ENCODE measurements around the gene PRPF6.
"Not testable (repeated sequence)": the region's sequence is repeated elsewhere in the genome, so short reads cannot be mapped to it uniquely, and the experiment has no call there.

Gene PRPF6

DNA sequence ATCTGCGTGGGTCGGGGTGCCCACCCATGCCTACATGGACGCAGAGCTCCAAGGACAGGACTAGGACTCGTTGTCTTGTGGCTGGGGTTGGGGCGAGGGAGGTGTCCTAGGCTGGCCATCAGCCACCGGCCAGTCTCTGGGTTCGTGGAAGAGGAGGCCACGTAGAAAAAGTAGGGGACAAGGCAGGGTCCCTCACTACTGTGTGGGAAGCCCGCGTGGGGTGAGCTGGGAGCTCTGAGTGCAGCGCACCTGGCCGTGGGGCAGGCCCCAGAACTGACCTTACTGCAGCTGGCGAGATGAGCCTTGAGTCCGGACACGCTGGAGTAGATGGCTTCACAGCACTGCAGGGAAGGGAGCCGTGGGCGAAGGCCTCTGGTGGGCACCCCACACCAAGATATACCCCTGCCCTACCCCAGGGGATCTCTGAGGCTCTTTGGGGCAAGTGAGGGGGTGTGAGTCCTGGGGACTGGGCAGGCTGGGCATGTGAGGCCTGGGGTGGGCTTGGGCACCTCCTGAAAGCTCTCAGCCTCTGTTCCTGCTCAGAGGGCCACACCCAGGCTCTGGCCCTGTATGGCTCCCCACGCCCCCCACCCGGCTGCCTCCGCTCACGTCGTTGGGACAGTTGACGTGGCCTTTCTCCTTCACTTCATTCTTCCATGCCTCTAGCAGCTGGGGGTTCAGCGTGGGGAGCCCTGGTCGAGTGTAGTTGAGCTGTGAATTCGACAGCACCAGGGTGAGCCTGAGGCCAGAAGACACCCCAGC, 19.1 kb upstream of the PRPF6 start:
- no peak for DNase-seq

DNA sequence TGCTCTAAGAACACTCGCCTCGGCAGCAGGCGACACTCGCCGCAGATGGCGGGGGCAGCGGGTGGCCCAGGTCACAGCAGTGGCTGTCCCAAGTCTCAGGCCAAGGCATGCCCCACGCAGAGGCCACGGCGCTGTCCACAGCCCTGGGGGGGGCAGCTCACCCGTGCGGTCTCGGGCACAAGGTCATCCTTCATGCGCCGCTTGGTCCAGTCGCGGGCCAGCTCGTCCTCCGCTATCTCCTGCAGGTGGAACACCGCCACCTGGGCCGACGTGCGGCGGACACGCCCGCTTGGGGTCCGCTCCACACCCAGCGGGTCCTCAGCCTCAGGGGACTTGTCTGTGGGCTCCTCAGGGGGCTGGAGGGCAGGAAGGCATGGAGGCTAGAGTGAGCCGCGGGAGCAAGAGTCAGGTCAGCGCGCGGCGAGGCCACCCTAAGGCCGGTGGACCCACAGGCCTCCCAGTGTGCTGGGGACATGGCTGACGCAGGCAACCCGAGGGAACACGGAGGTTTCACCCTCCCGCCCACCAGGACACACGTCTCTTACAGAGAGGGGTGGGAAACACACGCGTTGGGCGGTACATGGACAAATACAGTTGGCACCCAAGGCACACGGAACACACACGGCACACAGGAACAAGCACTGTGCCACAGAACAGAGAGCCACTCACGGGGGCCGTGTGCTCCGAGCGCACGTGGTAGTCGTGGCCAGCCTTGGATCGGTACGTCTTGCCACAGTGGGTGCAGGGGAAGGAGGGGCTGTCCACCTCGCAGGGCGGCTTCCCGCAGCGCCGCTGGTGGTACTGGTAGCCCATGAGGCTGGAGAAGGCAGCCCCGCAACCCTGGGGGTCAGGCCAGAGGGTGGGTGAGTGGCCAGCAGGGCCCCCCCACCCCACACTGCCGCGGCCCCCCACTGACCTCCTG, 18.2 kb upstream of the PRPF6 start:
- no peak for DNase-seq

DNA sequence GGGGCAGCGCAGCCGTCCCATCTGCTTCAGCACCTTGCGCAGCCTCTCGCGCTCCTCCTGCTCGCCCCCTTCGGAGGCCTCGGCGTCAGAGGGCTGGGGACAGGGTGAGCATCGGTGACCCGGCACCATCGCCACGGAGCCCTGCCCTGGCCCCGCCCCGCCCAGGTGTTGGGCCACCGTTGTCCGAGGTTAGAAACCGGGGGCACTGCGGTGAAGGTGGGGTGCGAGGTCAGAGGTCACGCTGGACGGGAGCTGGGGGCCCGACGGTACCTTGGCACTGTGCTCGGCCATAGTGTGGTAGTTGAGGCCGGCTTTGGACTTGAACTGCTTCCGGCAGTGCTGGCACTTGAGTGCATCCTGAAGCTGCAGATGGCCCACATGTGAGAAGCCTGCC, 17.6 kb upstream of the PRPF6 start:
- DNase-seq = no peak

DNA sequence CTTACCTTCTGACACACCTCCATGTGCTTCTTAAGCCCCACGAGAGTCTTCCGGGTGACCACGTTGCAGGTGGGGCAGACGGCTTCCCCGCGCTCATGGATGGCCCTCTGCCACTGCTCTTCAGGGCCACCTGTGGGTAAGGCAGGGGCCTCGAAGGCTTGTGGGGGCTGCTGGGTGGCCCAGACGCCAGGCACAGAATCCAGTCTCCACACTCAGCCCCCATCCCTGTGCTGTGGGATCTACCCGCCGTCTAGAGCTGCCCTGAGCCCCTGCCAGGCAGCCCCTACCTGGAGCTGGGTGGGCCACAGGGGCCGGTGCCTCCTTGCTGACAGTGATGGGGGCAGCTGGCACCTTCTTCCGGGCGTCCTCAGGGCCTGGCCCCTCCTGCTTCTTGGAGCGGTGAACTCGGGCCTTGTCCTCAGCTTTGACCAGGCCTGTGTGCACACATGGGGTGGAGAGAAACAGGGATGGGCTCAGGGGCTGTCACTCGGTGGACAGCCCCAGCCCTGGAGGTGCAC, 17.1 kb upstream of the PRPF6 start:
- no peak for DNase-seq

DNA sequence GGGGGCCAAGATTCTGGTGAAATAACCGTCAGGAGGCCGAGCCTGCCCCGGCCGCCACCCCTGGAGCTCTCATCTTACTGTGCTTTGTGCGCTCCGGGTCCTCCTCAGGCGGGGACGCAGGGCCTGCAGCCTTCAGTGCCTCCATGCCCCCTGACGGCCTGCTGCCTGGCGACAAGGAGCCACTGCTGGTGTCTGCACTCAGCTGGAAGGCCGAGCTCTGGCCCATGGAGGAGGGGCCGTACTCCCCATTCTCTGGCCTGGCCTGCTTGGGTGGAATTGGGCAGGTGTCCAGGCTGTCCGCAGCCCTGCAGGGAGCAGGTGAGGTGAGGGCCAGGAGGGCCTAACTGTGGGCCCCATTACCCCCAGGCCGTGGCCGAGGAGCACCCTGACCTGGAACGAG, 16.5 kb upstream of the PRPF6 start:
- DNase-seq = no peak

DNA sequence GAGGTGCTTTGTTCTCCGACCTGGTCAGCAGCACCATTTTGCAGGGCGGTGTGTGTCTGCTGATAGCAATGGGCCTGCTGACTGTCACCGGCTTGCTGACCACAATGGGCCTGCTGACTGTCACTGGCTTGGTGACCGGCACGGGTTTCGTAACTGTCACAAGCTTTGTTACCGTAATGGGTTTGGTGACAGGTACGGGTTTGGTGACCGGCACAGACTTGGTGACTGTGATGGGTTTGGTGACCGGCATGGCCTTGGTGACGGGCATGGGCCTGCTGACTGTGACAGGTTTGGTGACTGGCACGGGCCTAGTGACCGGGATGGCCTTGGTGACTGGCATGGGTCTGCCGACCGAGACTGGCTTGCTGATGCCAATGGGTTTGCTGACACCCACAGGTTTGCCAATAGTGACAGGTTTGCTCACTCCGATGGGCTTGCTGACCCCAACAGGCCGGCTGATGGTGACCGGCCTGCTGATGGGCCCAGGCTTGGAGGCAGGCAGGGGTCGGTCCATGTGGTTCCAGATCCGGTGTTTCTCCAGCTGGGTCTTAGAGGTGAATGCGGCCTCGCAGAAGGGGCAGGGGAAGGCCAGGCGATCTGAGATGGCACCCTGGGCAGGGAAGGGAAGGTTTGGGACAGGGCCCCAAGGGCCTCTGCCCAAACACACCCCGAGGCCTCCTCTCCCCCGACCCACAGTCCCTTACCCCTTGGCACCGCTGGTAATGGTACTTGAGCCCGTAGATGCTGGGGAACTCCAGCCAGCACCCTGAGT, 14.6 kb upstream of the PRPF6 start:
- no peak for DNase-seq

DNA sequence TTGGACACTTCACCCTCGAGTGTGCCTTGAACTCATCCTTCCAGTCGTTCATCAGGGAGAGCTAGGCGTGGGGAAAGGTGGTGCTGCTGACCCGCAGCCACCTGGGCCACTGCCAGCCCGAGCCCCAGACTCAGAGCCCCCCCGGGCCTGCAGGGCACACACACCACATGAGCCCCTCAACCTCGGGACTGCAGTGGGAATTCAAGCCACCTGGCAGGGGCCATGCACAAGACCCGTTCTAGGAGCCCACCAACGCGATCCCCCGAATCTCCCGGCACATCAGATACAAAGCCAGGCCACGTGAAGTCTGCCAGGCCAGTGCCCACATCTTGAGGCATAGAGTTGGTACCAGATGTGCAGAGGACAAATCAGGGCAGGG, 14.0 kb upstream of the PRPF6 start:
- no peak for DNase-seq

DNA sequence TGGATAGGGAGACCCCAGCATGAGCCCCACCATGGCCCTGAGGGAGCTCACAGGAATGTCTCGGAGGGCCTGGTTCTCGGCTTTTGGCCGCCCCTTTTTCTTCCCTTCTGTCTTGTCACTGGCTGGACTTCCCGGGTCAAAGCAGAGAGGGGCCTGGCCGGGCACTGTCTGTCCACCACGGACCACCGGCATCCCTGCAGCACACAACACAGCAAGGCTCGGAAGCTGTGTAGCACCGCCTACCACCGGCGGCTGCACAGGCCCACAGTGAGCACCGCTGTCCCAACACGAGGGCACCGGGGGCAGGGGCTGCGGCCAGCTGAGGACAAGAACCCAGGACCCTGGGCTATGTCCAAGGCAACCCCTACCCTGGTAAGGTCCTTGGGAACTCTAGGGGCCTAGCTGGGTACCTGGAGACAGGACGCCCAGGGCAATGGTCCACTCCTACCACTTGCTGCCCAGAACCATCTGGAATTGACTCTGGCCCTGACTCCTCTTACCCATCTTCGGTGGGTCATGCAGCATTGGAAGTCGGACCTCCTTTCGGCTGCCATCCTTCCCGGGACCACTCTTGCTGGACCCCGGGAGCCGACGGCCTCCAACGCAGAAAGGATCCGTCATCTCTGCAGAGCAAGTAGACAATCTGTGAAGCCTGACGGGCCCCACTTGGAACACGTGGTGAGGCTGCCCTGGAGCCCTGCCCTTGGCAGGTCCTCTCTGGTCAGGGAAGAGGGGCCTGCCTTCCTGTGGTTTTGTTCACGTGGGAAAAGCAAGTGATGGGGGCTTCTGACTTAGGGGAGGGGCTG, 13.4 kb upstream of the PRPF6 start:
- no peak for DNase-seq

DNA sequence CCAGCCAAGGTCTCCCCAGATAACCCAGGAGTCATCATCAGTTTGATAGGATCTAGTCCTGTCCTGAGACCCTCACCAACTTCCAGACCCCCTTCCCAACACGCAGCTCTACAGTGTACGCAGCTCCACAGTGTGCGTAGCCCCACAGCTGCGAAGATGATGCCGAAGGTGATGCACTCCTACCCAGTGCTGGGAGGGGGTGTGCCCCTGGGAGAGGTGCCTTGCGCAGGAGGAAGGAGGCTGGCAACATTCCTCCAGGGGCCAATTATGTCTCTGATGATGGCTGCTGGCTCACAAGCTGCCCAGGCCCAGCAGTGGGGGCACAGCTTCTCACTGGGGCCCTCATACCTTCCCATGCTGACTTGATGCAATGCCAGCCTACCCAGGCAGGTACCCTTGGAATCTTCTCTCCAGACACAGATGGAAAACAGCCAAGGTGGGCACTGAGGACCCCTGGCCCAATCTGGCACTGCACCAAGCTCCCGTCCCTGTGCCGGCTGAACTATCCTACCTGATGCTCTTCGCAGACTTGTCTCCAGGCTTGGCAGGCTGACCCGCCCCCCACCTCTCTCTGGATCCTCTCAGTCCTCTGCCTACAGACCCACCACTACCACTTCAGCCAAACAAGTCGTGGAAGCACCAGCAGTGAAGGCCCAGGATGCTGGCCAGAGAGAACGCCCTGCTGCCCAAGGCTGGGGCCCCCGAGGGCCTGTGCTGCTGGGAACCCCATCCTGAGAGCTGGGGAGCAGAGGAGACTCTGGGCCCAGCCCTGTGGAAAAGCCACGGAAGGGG, 12.6 kb upstream of the PRPF6 start:
- DNase-seq = no peak

DNA sequence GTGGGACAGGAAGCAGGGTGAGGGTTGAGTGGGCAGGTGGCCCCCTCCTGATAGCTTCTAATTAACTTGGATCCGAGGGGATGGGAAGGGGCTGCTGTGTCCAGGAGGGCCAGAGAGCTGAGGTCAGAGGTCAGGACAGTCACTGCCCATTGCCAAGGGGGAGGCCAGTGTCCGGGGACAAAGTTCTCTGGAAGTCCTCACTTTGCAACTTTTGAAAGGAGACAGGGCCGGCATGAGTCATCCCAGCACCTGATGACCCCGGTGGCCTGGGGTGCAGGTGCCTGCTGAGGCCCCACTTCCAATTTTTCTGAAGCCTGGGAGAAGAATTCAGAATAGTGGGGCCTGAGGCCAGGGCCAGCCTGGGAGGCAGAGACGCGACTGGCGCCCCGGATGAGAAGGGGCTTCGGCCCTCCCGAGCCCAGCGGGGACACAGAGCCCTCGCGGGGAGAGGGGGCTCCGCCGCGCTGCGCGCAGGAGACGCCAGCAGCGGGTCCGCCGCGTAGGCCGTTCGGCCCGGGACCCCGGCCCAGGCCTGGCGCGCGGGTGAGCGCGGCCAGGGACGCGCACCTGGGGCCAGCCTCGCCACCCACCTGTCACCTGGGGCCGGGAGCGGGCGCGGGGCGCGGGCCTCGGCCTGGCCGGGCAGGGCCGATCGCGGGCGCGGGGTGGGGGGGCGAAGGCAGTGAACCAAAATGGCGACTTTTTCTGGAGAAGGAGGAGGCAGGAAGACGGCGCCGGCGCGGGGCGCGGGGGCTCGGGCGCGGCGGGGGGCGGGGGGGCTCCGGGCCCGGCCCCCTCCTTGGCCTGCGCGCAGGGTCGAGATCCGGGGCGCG, 11.8 kb upstream of the PRPF6 start:
- DNase-seq = peak; percentile 62

DNA sequence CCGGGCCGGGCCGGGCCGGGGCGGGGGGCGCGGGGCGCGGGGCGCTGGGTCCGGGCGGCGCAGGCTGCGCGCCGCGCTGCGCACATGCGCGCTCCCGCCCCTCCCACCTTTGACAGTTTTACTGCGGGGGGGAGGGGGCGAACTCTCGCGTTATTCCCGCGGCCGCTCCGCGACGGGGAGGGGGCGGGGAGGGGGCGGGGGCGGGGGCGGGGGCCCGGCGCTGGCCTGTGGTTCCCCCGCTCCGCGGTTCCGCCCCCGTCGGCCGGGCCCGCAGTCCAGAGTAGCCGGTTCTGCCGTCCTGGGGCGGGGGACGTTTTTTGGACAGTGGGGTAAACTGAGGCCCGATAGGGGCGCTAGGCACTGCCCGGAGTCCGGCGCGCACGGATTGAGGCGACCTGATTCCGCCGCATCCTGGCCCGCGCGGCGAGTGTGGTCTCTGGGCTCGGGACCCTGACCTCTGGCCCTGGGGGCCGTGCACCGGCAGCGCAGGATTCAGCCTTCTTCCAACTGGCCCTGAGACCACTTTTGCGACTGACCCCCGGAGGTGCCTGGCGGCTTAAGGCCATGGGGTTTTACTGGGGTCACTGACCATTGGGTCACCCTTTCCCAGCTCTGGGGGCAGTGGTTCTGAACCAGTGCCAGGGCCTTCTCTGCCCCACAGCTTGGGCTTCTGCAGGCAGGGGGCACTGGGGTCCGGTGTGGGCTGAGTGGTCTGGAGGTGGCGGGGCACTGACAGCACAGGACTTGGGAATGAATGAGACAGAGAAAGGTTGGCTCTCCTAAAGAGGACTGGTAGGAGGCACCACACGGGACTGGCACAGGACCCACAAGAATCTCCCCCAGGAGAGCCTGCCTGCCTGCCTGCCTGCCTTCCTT, 10.9 kb upstream of the PRPF6 start, which contains the start of gene ZNF512B:
Gene ZNF512B, minus strand, starts transcription at position 93 of the 876 bp plus-strand sequence. CDS start 1,980 bp downstream, outside the sequence.
- DNase-seq = peak; percentile 83

DNA sequence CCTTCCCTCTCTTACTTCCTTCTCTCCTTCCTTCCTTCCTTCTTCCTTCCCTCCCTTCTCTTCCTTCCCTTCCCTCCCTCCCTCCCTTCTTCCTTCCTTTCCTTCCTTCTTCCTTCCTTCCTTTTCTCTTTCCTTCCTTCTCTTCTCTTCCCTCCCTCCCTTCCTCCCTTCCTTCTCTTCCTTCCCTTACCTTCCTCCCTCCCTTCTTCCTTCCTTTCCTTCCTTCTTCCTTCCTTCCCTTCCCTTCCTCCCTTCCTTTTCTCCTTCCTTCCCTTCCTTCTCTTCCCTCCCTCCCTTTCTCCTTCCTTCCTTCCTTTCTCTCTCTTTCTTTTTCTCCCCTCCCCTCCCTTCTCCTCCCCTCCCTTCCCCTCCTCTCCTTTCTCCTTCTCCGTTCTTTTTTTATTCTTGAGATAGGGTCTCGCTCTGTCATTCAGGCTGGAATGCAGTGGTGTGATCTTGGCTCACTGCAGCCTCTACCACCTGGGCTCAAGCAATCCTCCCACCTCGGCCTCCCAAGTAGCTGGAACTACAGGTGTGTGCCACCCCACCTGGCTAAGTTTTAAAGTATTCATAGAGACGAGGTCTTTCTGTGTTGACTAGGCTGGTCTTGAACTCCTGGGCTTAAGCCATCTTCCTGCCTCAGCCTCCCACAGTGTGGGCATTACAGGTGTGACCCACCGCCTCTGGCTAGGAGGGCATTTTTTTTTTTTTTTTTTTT, 10.1 kb upstream of the PRPF6 start:
- no peak for DNase-seq

DNA sequence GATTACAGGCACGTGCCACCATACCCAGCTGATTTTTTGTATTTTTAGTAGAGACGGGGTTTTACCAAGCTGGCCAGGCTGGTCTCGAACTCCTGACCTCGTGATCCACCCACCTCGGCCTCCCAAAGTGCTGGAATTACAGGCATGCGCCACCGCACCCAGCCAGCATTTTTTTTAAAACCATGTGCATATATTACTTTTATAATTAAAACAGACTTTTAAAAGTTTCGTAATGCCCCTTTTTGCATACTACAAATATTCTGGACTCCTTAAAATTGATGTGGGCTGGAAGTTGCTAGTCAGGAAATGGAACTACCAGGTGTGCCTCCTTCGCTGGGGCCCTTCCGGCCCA, 9.0 kb upstream of the PRPF6 start:
- DNase-seq = not testable (repeated sequence)

DNA sequence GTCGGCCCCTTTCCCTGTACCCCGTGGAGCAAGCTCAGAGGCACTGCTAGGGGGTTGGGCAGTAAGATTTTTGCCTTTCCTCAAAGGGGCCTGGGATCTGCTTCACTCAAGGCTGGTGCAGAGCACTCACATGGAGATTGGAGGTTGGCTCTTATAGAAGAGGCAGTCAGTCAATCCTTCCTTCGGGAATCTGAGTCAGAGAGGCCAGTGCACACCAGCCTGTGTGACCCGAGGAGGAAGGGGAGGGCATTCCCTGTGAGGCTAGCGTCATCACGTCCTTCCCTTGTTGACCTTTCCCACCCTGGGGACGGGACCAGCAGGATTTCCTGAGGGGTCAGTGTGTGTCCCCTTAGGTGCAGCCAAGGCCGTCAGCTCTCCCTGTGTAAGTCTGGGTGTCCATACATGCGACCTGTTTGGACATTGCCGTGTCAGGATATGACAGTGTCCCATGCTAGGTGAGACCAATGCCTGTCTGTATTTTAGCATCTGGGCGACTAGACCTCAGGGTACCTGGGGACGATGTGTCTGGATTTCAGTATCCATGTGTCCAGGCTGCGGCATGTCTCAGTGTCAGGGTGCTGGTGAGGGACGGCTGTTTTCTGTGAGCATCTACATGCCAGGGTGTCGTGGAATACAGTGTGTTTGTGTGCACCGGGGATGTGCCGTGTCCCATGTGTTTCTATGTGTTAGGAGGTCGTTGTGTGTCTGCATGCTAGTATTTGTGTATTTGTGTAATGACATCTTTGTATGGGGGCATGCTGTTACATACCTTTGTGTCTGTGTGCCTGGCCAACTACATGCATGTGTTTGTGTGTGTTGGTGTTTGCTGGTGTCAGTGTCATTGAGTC, 8.4 kb upstream of the PRPF6 start:
- no peak for DNase-seq

DNA sequence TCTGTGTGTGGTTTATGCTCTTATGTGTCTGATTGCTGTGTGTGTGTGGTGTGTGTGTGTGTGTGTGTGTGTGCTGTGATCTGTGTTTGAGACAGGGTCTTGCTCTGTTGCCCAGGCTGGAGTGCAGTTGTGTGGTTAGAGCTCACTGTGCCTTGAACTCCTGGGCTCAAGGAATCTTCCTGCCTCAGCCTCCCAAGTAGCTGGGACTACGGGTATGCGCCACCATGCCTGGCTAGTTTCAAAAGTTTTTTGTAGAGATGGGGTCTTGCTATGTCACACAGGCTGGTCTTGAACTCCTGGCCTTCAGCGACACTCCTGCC, 7.8 kb upstream of the PRPF6 start:
- DNase-seq = no peak

DNA sequence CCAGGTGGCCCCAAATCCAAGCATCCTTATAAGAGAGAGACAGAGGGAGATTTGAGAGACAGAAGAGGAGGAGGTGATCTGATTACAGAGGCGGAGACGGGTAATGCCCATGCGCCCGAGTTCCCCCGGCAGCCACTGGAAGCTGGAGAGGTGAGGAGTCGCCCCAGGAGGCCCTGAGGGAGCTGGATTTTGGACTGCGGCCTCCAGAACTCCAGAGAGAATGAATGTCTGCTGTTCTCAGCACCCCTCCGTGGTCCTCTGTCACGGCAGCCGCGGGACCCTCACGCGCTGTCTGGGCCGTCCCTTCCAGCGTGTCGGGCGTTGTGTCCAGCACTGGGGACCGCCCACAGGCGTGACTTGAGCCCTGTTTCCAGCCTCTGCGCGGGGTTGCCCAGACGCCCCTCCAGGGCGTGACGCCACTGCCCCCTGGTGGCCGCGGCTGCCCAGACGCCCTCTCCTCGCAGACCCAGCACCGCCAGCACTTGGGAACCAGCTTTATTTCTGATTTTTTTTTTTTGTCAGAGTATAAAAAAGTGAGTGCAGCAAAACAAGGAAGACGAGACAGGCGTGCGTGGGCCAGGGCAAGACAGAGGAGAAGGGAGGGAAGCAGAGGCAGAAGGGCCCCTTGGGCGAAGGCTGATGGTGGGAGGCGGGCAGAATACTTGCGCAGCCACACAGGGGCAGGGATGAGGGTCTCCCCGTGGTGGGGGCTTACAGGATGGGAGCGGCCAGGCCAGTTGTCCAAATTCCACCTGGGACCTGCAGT, 7.1 kb upstream of the PRPF6 start:
- DNase-seq = peak; percentile 88

Data from CD4-positive, alpha-beta T cell treated with Interleukin-17A for 4 hours (primary cell).